ENCODE measurements around the gene ICAM3.
"Not testable (repeated sequence)": the region's sequence is repeated elsewhere in the genome, so short reads cannot be mapped to it uniquely, and the experiment has no call there.

ICAM3 gene

DNA sequence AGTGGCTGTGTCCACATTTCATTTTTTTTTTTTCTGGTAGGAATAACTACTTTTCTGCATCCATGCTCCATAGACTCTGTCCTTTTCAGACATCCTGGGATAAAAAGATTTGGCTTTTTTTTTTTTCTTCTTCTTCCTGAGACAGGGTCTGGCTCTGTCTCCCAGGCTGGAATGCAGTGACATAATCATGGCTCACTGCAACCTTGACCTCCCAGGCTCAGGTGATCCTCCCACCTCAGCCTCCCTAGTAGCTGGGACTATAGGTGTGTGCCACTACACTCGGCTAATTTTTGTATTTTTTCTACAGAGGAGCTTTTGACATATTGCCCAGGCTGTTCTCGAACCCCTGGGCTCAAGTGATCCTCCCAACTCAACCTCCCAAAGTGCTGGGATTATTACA lies 4.1 kb upstream of the ICAM3 start:
- DNase-seq, result no peak

GRCh38 chr19:10339977-10340376 lies 553 bp upstream of the ICAM3 start:
- DNase-seq, result no peak

DNA sequence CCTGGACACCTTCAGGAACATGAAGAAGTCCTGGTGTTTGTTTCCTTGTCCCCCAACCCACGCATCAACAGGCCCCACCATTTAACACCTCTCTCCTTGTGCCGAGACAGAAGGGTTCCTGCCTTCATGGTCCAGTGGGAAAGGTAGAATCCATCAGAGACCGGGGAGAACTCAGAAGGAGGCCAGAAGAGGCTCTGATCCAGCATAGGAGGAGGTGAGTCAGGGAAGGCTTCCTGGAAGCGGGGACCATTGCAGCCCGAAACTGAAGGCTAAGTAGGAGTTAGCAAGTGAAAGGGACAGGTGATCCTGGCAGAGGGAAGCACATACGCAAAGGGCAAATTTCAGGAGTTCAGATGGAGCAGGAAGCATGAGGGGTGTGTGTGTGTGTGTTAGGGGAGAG lies 484 bp downstream of the ICAM3 start:
- no peak for DNase-seq

GRCh38 chr19:10336725-10337124 lies 2.7 kb downstream of the ICAM3 start:
- DNase-seq, result not testable (repeated sequence)

DNA sequence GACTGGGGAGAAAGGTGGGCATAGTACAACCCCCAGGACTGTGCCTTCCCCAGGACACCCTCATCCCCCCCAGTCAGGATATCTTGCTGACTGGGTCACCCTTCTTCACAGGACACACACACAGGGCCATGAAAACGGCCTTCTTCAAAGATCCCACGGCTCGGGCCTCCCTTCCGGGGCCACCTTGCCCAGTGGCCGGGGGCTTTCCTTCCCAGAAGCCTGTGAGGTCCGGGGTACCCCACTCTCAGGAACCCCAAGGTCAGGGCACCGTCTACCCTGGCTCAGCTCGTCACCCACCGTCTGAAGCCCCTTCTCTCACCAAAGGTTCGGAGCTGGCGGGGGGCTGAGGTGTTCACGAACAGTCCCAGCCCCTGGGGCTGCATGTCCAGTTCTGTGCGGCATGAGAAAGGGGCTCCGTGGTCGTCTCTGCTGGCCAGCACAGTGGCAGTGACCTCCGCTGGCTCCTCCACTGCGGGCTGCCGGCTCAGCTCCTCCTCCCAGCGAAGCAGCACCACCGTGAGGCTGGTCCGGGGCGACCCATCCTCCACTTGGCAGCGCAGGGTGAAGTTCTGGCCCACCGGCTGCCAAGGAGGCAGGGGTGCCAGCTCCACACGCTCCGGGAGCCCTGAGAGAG lies 4.0 kb downstream of the ICAM3 start:
- no peak for DNase-seq

GRCh38 chr19:10334588-10335351 lies 4.7 kb downstream of the ICAM3 start:
- DNase-seq, result peak; percentile 90

GRCh38 chr19:10333758-10334587 lies 5.5 kb downstream of the ICAM3 start:
- DNase-seq, result no peak

DNA sequence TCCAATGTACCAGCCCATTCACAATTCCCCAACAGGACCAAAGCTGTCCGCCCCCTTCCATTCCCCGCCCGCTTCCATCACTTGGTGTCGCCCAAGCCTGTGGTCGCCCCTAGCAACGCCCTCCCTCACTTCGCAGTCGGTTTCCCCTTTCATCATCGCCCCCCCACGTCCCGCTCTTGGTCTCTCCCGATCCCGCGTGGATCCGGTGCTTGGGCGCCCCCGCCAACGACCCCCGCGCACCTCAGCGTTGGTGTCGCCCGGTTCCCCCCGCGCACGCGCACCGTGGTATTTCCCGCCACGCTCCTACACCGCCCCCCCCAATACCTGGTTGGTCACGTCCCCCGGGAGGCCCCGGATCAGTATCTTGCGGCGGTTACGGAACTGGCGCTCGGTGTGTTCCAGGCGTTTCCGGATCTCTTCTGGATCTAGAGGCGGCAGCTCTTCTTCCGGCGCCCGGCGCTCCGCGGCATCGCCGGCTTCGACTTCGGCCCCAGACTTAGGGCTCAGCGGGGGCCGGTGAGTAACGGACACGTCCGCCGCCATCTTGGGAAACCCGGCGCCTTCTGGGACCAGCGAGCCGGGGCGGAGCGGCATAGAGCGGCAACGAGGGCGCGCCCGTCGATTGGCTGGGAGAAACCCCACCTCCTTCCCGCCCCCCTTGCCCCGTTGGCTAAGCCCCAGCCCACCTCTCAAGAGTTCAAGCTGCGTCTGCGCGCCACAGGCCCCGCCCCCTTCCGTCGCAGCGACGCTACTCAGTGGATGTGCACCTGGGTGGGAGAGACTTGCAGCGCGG lies 6.3 kb downstream of the ICAM3 start, which contains the start of gene RAVER1:
Gene RAVER1 (minus strand): TSS at position 565 of the 793 bp plus-strand sequence. CDS start 22 bp downstream, at position 543.
- peak; percentile 97 for DNase-seq

DNA sequence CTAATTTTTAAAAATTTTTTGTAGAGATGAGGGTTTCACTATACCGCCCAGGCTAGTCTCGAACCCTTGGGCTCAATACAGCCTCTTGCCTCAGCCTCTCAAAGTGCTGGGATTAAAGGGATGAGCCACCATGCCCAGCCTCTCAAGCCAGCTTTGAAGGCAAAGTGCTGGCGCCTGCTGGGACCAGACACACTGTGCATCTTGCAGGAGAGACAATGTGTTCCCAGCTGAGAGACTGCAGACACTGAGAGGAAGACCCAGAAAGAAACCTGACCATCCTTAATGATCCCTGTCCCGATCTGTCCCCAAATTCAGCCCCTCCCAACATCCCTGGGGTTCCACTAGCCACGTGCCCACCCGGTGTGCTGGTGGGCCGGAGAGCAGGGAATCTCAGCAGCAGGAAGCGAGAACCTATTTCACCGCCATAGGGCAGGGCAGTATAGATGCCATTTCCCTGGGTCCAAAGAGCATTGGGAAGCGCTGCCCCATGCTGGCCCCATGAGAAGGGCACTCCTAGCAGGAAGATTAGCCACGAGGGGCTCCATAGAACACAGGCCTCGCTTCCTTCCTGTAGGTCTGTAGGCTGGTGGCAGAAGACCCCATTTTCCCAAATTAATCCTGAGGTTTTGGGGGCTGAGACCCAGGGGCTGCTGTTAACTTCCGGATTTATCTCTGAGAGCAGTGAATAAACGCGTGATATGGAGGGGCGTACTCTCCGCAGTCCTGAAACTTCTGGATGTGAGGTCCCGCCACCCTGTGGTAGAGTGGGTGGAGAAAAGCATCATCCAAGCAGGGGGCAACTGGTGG lies 7.1 kb downstream of the ICAM3 start:
- no peak for DNase-seq

GRCh38 chr19:10329555-10329954 lies 9.9 kb downstream of the ICAM3 start:
- DNase-seq, result no peak

GRCh38 chr19:10328558-10329429 lies 10.6 kb downstream of the ICAM3 start:
- no peak for DNase-seq

- no peak for DNase-seq
These were observed 11.6 kb downstream of the ICAM3 start for GRCh38 chr19:10327793-10328192.

GRCh38 chr19:10325732-10326131 lies 13.7 kb downstream of the ICAM3 start:
- DNase-seq, result no peak

DNA sequence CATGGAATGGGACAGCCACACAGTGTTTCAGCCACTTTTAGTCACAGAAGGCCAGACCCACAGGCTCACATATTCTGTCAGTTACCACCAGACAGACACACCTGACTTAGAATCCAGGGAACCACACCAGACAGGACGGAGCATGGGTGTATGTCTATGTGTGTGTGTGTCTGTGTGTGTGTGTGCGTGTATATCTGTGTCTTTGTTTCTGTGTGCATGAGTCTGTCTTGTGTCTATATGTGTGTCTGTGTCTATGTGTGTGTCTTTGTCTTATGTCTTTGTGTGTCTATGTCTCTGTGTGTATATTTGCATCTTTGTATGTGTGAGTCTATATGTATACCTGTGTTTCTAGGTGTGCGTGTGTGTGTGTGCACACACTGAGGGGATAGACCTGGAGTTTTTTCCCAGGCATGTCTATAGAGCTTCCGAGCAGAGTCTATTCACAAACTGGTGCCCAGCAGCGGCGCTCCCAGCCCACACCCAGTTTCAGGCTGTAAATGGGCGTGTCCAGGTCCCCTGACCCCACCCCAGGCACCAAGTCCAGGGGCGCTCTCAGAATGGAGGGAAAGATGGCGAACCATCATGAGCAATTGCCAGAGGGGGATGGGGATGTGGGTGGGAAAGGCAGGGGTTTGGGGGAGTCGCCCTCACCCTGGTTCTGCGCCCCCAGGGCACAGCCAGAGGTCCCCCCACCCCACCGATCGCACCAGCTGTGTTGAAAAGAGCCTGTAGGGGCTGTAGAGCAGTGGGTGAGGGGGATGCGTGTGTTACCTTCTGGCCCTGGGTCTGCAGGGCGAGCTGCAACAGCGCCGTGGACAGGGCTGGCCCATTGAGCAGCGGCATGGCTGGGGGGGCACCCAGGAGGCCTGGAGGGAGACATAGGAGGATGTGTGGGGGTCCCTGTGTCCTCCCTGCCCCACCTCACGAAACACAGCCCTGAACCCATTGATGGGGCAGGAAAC lies 17.3 kb downstream of the ICAM3 start:
- DNase-seq, result no peak

GRCh38 chr19:10321417-10321797 lies 18.0 kb downstream of the ICAM3 start:
- DNase-seq, result no peak

GRCh38 chr19:10320602-10321416 lies 18.6 kb downstream of the ICAM3 start:
- no peak for DNase-seq

DNA sequence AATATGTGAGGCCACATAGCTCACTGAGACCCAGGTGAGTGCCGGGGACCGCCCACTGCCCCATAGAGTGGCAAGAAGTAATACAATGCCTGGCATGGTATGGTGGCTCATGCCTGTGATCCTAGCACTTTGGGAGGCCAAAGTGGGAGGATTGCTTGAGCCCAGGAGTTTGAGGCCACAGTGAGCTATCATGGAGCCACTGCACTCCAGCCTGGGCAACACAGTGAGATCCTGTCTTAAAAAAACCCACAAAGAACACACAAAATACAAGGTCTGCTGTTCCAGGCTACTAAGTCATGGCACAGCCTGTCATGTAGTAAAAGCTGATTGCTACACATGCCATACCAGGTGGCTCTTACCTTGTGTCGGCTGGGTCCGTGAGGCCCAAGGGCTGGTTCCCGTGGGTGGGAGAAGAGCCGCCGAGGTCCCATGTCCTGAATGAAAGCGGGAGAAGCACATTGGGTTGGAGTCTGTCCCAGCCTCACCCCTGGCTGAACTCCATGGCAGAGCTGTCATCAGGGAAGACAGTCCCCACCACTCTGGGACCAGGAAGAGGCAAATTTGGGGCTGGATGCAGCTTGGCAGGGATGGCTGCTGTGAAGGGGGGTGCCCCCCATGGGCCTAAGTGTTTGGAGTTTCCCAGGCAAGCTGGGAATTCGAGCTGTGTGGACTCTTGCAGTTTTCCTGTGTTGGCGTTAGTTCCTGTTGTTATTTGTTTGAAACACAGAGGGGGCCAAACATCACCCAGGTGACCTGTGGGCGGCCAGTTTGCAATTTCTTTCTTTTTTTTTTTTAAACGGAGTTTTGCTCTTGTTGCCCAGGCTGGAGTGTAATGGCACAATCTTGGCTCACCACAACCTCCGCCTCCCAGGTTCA lies 20.4 kb downstream of the ICAM3 start:
- DNase-seq, result no peak
